B cell (primary cell): Measurements from ENCODE around the gene AMTN. TPM values are rescaled to one million over a fixed set of nuclear protein-coding genes. Genes with fewer than 3 reads are reported as not detected.
"Not testable (repeated sequence)": the region's sequence is repeated elsewhere in the genome, so short reads cannot be mapped to it uniquely, and the experiment has no call there.

Experiments
- ATAC-seq: fragments of 200-7000 bp; cut with Tn5 transposase; one replicate; pipeline ENCODE4 v1.10.0; 2021; ENCODE audit warnings: low read depth, mild to moderate bottlenecking, moderate number of reproducible peaks, moderate library complexity
- CTCF ChIA-PET: fragments of 350-600 bp; sonication (Branson Sonifier 250); formaldehyde crosslinking; loops from one replicate; lab custom pipeline; 2021; ENCODE audit warnings: antibody characterized with exemption, inconsistent platforms; lab: Charles Lee
- POLR2A ChIA-PET: fragments of 350-600 bp; sonication (Branson Sonifier 250); formaldehyde crosslinking; loops from one replicate; lab custom pipeline; 2021; ENCODE audit warnings: antibody characterized with exemption; lab: Charles Lee
- DNase-seq: peaks from one replicate; pipeline ENCODE4 v3.0.0; 2013
- H2AFZ ChIP-seq: 2 replicates; pipeline ENCODE4 v1.6.1; 2012; ENCODE audit warnings: mild to moderate bottlenecking, low read depth, low read length; ENCODE audit not compliant: insufficient read depth, poor library complexity, severe bottlenecking
- H3K27ac ChIP-seq, 2 donors: 1 replicate in 1 of 2; 2 replicates in 1 of 2; pipeline ENCODE4 v1.5.1; 2012 to 2013; ENCODE audit warnings: low read length in 2 of 2, mild to moderate bottlenecking in 2 of 2, moderate library complexity in 1 of 2
- H3K27me3 ChIP-seq, 4 experiments: fragments of 200-600 bp in 1 of 4; sonication (generic) in 1 of 4; replicated peaks in 1 of 4; 1 replicate in 2 of 4; 2 replicates in 2 of 4; pipeline versions ENCODE4 v1.6.1 to v1.7.0; 2013 to 2016; ENCODE audit warnings: low read length in 3 of 4, mild to moderate bottlenecking in 2 of 4, mixed read lengths in 1 of 4, moderate library complexity in 1 of 4; ENCODE audit not compliant: insufficient read depth in 4 of 4, control insufficient read depth in 3 of 4; ENCODE audit errors: control extremely low read depth in 1 of 4
- H3K36me3 ChIP-seq, 2 experiments: replicated peaks in 1 of 2; 1 replicate in 1 of 2; 2 replicates in 1 of 2; pipeline versions ENCODE4 v1.6.1 to v1.7.1; 2013; ENCODE audit warnings: low read length in 1 of 2; ENCODE audit not compliant: insufficient read depth in 2 of 2, control insufficient read depth in 1 of 2; ENCODE audit errors: control extremely low read depth in 1 of 2, extremely low read depth in 1 of 2
- H3K4me1 ChIP-seq, 2 donors: fragments of 200-600 bp in 1 of 2; sonication (generic) in 1 of 2; 1 replicate in 1 of 2; 2 replicates in 1 of 2; pipeline versions ENCODE4 v1.5.1 to v1.6.1; 2013 to 2017; ENCODE audit warnings: low read length in 2 of 2; ENCODE audit not compliant: control insufficient read depth in 2 of 2, insufficient read depth in 2 of 2
- H3K4me2 ChIP-seq: replicated peaks from 2 replicates; pipeline ENCODE3; 2012; ENCODE audit warnings: mild to moderate bottlenecking, low read depth, low read length; ENCODE audit not compliant: poor library complexity, severe bottlenecking
- H3K4me3 ChIP-seq, 5 experiments: fragments of 200-600 bp in 1 of 5; sonication (generic) in 1 of 5; 1 replicate in 3 of 5; 2 replicates in 2 of 5; pipeline versions ENCODE4 v1.5.1 to v1.7.0; 2011 to 2016; ENCODE audit warnings: low read length in 4 of 5, mild to moderate bottlenecking in 4 of 5, low read depth in 2 of 5, control low read depth in 1 of 5, moderate library complexity in 1 of 5; ENCODE audit not compliant: insufficient read depth in 1 of 5; ENCODE audit errors: control extremely low read depth in 1 of 5, extremely low read depth in 1 of 5
- H3K79me2 ChIP-seq: fragments of 200-600 bp; sonication (generic); one replicate; pipeline ENCODE4 v1.6.0; 2016; ENCODE audit warnings: low read length; ENCODE audit not compliant: control insufficient read depth, insufficient read depth
- H3K9ac ChIP-seq: fragments of 200-600 bp; sonication (generic); 2 replicates; pipeline ENCODE4 v1.6.1; 2017; ENCODE audit warnings: mild to moderate bottlenecking, low read length, moderate library complexity
- H3K9me3 ChIP-seq, 3 donors: one replicate each; pipeline versions ENCODE4 v1.6.1 to v1.7.1; 2013; ENCODE audit warnings: low read length in 2 of 3; ENCODE audit not compliant: control insufficient read depth in 2 of 3, insufficient read depth in 1 of 3; ENCODE audit errors: control extremely low read depth in 1 of 3
- H4K20me1 ChIP-seq: 2 replicates; pipeline ENCODE4 v1.6.0; 2012; ENCODE audit warnings: mild to moderate bottlenecking, low read length; ENCODE audit not compliant: insufficient read depth, control insufficient read depth, poor library complexity, severe bottlenecking
- H3K27ac Mint-ChIP-seq: one replicate; pipeline ENCODE4 v1.8.0; 2021; ENCODE audit warnings: mixed read lengths
- H3K27me3 Mint-ChIP-seq: one replicate; pipeline ENCODE4 v1.8.0; 2021; ENCODE audit warnings: mixed read lengths
- H3K4me1 Mint-ChIP-seq: one replicate; pipeline ENCODE4 v1.8.0; 2021; ENCODE audit warnings: mixed read lengths
- H3K4me3 Mint-ChIP-seq: one replicate; pipeline ENCODE4 v1.8.0; 2021; ENCODE audit warnings: mixed read lengths
- H3K9me3 Mint-ChIP-seq: one replicate; pipeline ENCODE4 v1.8.0; 2022; ENCODE audit warnings: mixed read lengths; ENCODE audit not compliant: insufficient read depth
- EZH2 ChIP-seq: IDR thresholded peaks from 2 replicates; pipeline ENCODE4 v1.6.1; 2012; ENCODE audit warnings: borderline replicate concordance, low read depth, mild to moderate bottlenecking, moderate library complexity, low read length; ENCODE audit not compliant: insufficient read depth, poor library complexity, severe bottlenecking
- WGBS: methylation state at CpG from one replicate; pipeline ENCODE4 v1.1.5; 2013; ENCODE audit warnings: missing lambda C conversion rate; ENCODE audit not compliant: insufficient coverage; 5-methylcytosine and 5-hydroxymethylcytosine counted together
- intact Hi-C: fragments of 100-400 bp; cut with micrococcal nuclease; formaldehyde crosslinking; loops from one replicate; pipeline ENCODE4 v1.10.0; 2022
- polyA plus RNA-seq: library from polyadenylated mRNA; depleted of rRNA; stranded (reverse); fragments of >200 nt; gene quantifications from 2 replicates; pipeline ENCODE4 v1.2.3, GENCODE V29; 2012
- total RNA-seq, 2 donors: library from RNA; stranded (reverse); fragments of 120-200 nt in 1 of 2; gene quantifications; 1 replicate in 1 of 2; 2 replicates in 1 of 2; pipeline versions ENCODE4 v1.2.3 to v1.2.4, GENCODE V29; 2013 to 2022
- TF ChIP-seq, protein P1 (sequence below): fragments of 200-600 bp; IDR thresholded peaks from one replicate; pipeline ENCODE4 v1.8.0; 2022; ENCODE audit warnings: antibody characterized with exemption, mild to moderate bottlenecking

AMTN gene
- total and polyA plus RNA-seq, 2 donors (not counting 1 experiment from before 2014, with no cell fraction given) = not detected

DNA sequence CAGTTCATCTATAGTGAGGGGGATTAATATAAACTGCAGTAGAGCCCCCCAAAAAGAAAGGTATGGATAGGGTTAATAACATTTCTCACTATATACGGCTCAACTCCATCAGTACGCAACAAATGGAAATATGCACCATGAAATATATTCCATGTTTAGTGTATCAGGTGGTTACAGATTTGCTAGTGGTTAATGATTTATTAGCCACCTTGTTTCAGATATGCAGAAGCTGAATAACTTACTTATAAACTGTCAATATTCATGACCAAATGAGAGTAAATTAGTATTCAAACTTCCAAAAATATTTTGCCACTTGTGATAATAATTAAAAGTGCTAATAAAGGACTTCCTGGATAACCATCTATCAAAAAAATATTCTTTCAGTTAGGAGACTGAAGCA, 14.8 kb downstream of the AMTN start:
- Histone ChIP-seq H3K9ac (no peak overlapping the region), H3K4me1 (no peaks in the 10 kb centered on the region), H3K4me2 (no peak overlapping the region), H3K4me3 (no peak overlapping the region), H3K9me3 (no peaks in the 10 kb centered on the region), H2AFZ (no peak overlapping the region), H3K27me3 (peaks cover 0 to 2% (median 0%) of the 10 kb centered on the region in 4 experiments), H4K20me1 (no peaks in the 10 kb centered on the region), H3K36me3 (no peaks in the 10 kb centered on the region), H3K27ac (no peak overlapping the region), H3K79me2 (no peaks in the 10 kb centered on the region)
- H3K9me3 Mint-ChIP-seq = no peaks in the 10 kb centered on the region
- no peak for TF ChIP-seq EZH2
- TF ChIP-seq, protein P1, sequence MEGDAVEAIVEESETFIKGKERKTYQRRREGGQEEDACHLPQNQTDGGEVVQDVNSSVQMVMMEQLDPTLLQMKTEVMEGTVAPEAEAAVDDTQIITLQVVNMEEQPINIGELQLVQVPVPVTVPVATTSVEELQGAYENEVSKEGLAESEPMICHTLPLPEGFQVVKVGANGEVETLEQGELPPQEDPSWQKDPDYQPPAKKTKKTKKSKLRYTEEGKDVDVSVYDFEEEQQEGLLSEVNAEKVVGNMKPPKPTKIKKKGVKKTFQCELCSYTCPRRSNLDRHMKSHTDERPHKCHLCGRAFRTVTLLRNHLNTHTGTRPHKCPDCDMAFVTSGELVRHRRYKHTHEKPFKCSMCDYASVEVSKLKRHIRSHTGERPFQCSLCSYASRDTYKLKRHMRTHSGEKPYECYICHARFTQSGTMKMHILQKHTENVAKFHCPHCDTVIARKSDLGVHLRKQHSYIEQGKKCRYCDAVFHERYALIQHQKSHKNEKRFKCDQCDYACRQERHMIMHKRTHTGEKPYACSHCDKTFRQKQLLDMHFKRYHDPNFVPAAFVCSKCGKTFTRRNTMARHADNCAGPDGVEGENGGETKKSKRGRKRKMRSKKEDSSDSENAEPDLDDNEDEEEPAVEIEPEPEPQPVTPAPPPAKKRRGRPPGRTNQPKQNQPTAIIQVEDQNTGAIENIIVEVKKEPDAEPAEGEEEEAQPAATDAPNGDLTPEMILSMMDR = no peak
- DNase-seq = no peak
- H3K4me3 Mint-ChIP-seq = no peak overlapping the region
- ATAC-seq = no peak
- intact Hi-C loops = no loop called here
- H3K27me3 Mint-ChIP-seq = peaks cover 19% of the 10 kb centered on the region
- CTCF ChIA-PET = interaction anchor here (0.6 kb wide), 1 partner anchor 799 kb away, joined by 3 read pairs; no protein-coding TSS in a partner anchor
- POLR2A ChIA-PET = no interaction called here
- no peak overlapping the region for H3K27ac Mint-ChIP-seq
- no peaks in the 10 kb centered on the region for H3K4me1 Mint-ChIP-seq
- WGBS = no CpG with 5 or more reads among the region's 2 CpGs

DNA sequence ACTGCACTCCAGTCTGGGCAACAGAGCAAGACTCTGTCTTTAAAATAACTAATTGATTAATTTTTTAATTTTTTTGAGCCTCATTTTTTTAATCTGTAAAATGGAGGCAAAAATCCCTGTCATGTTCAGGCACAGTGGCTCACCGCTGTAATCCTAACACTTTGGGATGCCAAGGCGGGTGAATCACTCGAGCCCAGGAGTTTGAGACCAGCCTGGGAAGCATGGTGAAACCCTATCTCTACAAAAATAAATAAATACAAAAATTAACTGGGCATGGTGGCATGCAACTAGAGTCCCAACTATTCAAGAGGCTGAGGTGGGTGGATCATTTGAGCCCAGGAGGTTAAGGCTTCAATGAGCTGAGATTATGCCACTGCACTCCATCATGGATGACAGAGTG, 15.4 kb downstream of the AMTN start:
- Histone ChIP-seq H3K9ac (no peak overlapping the region), H3K36me3 (no peaks in the 10 kb centered on the region), H3K27ac (no peak overlapping the region), H3K27me3 (peaks cover 0 to 2% (median 0%) of the 10 kb centered on the region in 4 experiments), H2AFZ (no peak overlapping the region), H3K9me3 (no peaks in the 10 kb centered on the region), H3K79me2 (no peaks in the 10 kb centered on the region), H3K4me3 (no peak overlapping the region), H3K4me2 (no peak overlapping the region), H3K4me1 (no peaks in the 10 kb centered on the region), H4K20me1 (no peaks in the 10 kb centered on the region)
- WGBS = 90% methylated on average over 3 of the region's 3 CpGs
- Mint-ChIP-seq H3K9me3 (no peaks in the 10 kb centered on the region), H3K4me1 (no peaks in the 10 kb centered on the region), H3K27ac (no peak overlapping the region), H3K4me3 (no peak overlapping the region), H3K27me3 (peaks cover 19% of the 10 kb centered on the region)
- ATAC-seq = no peak
- CTCF ChIA-PET = no interaction called here
- POLR2A ChIA-PET = no interaction called here
- no peak for TF ChIP-seq EZH2
- TF ChIP-seq, protein P1 = no peak
- intact Hi-C loops = no loop called here
- no peak for DNase-seq

DNA sequence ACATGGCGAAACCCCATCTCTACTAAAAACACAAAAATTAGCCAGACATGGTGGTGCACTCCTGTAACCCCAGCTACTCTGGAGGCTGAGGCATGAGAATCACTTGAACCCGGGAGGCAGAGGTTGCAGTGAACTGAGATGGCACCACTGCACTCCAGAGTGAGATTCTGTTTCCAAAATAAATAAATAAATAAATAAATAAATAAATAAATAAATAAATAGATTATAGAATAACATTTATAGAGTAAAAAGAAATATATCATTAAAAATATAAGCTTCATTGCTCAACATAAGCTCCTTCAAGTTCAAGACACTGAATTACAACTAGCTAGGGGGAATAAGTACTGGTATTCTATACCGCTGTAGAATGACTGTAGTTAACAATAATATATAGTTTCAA, 16.5 kb downstream of the AMTN start:
- H3K79me2 ChIP-seq, ATAC-seq, intact Hi-C loops, H4K20me1 ChIP-seq, H3K4me3 ChIP-seq, H3K36me3 ChIP-seq, H3K4me1 Mint-ChIP-seq, H2AFZ ChIP-seq, POLR2A ChIA-PET, H3K4me2 ChIP-seq, H3K27ac Mint-ChIP-seq, H3K27ac ChIP-seq, DNase-seq, H3K4me3 Mint-ChIP-seq, H3K9ac ChIP-seq, H3K9me3 ChIP-seq, H3K27me3 ChIP-seq, H3K9me3 Mint-ChIP-seq, H3K4me1 ChIP-seq, CTCF ChIA-PET: not testable (repeated sequence)
- peaks cover 19% of the 10 kb centered on the region for H3K27me3 Mint-ChIP-seq
- WGBS = 100% methylated on average over 1 of the region's 3 CpGs
